Suprapubic skin (tissue), 4 donors: Measurements from ENCODE around the gene PDIK1L. TPM values are rescaled to one million over a fixed set of nuclear protein-coding genes. Genes with fewer than 3 reads are reported as not detected.

Experiments used
- DNase-seq, 2 donors: peaks; one replicate each; pipeline ENCODE4 v3.0.0-alpha.2; 2019; ENCODE audit warnings: low spot score in 2 of 2
- H3K27ac ChIP-seq: fragments of 200-600 bp; sonication (generic); one replicate; pipeline ENCODE4 v1.5.1; 2019
- H3K27me3 ChIP-seq: fragments of 200-600 bp; sonication (generic); one replicate; pipeline ENCODE4 v1.5.1; 2019
- H3K36me3 ChIP-seq: fragments of 200-600 bp; sonication (generic); one replicate; pipeline ENCODE4 v1.5.1; 2019
- H3K4me1 ChIP-seq: fragments of 200-600 bp; sonication (generic); one replicate; pipeline ENCODE4 v1.5.1; 2019
- H3K4me3 ChIP-seq: fragments of 200-600 bp; sonication (generic); one replicate; pipeline ENCODE4 v1.5.1; 2019; ENCODE audit warnings: mild to moderate bottlenecking
- H3K9me3 ChIP-seq: fragments of 200-600 bp; sonication (generic); one replicate; pipeline ENCODE4 v1.5.1; 2019
- EP300 ChIP-seq: sonication (generic); formaldehyde crosslinking; IDR thresholded peaks from one replicate; pipeline ENCODE4 v1.6.1; 2017; ENCODE audit warnings: antibody characterized with exemption
- POLR2A ChIP-seq, 2 donors: fragments of 450-650 bp; IDR thresholded peaks; one replicate each; pipeline ENCODE4 v1.6.1; 2017; ENCODE audit warnings: antibody characterized with exemption in 2 of 2, mild to moderate bottlenecking in 2 of 2, moderate library complexity in 2 of 2
- POLR2AphosphoS5 ChIP-seq, 3 donors: sonication (generic); formaldehyde crosslinking; IDR thresholded peaks; one replicate each; pipeline ENCODE4 v1.6.1; 2017; ENCODE audit warnings: antibody characterized with exemption in 3 of 3
- WGBS: methylation state at CpG from one replicate; pipeline ENCODE4 v1.1.5; 2018; 5-methylcytosine and 5-hydroxymethylcytosine counted together
- total RNA-seq, 4 donors: library from RNA; depleted of rRNA; stranded (reverse); fragments of >200 nt; gene quantifications; one replicate each; pipeline ENCODE4 v1.1.0, GENCODE V29; 2016
- TF ChIP-seq, protein P1 (sequence below), 2 donors: fragments of 200-600 bp in 1 of 2; fragments of 450-650 bp in 1 of 2; sonication (generic) in 1 of 2; IDR thresholded peaks; one replicate each; pipeline ENCODE4 v1.5.1; 2016 to 2019; ENCODE audit warnings: antibody characterized with exemption in 2 of 2, mild to moderate bottlenecking in 1 of 2, moderate library complexity in 1 of 2

PDIK1L gene
- total RNA-seq, 4 donors from 2014 or later, result 9.1 to 14.1 (median 10.0) TPM

DNA sequence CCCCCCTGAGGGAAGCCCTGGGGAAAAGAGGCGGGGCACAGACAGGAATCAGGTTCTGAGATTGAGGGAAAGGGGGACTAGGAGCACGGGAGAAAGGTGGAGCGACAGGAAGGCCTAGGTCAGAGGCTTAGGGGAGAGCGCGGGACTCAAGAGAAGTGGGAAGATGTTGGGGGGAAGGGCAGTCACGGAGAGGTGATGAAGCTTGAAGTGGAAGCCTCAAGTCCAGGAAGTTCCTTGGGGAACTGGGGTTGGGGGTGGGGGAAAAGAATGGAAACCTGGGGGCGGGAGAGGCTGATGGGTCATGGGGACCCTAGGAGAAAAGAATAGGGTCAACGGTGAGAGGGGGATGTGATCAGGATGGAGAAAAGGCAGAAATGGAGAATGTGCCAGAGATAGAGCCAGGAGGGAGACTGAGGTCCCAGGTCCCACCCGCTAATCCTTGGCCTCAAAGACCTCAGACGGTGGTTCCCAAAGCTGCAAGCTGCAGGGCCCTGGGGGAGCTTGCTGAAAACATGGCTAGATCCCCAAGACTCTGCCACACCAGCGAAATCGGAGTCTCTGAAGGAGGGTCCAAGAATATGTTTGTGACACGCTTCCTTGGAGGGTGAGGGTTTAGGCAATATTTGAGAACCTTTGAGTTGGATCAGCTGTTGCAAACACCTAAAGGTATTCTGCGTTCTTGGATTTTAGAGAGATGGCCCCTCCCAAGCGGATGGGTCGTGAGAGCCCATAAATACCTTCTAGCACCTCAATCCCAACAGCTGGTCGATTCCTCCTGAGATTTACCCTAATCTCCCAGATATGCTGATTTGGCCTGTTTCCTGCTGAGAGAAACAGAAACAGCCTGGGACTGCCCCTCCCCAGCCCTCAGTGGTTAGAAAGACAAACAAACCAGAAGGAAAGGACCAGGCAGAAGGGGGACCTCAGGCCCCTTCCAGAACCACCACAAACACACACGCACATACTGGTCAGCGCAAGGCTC is 53.5 kb downstream of the PDIK1L start:
- no peak overlapping the region for H3K27ac ChIP-seq
- 74% methylated on average over 19 of the region's 19 CpGs for WGBS
- no peaks in the 10 kb centered on the region for H3K36me3 ChIP-seq
- DNase-seq, result no peak
- H3K4me1 ChIP-seq, result peaks cover 34% of the 10 kb centered on the region
- peaks cover 8% of the 10 kb centered on the region for H3K27me3 ChIP-seq
- peak overlapping the region; percentile 57 for H3K4me3 ChIP-seq
- TF ChIP-seq, protein P1, sequence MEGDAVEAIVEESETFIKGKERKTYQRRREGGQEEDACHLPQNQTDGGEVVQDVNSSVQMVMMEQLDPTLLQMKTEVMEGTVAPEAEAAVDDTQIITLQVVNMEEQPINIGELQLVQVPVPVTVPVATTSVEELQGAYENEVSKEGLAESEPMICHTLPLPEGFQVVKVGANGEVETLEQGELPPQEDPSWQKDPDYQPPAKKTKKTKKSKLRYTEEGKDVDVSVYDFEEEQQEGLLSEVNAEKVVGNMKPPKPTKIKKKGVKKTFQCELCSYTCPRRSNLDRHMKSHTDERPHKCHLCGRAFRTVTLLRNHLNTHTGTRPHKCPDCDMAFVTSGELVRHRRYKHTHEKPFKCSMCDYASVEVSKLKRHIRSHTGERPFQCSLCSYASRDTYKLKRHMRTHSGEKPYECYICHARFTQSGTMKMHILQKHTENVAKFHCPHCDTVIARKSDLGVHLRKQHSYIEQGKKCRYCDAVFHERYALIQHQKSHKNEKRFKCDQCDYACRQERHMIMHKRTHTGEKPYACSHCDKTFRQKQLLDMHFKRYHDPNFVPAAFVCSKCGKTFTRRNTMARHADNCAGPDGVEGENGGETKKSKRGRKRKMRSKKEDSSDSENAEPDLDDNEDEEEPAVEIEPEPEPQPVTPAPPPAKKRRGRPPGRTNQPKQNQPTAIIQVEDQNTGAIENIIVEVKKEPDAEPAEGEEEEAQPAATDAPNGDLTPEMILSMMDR (IDR thresholded peaks at IDR 0.05), result no peak
- TF ChIP-seq POLR2A (IDR thresholded peaks at IDR 0.05), result no peak
- no peak for TF ChIP-seq POLR2AphosphoS5 (IDR thresholded peaks at IDR 0.05)
- no peak for TF ChIP-seq EP300
- H3K9me3 ChIP-seq, result no peaks in the 10 kb centered on the region

DNA sequence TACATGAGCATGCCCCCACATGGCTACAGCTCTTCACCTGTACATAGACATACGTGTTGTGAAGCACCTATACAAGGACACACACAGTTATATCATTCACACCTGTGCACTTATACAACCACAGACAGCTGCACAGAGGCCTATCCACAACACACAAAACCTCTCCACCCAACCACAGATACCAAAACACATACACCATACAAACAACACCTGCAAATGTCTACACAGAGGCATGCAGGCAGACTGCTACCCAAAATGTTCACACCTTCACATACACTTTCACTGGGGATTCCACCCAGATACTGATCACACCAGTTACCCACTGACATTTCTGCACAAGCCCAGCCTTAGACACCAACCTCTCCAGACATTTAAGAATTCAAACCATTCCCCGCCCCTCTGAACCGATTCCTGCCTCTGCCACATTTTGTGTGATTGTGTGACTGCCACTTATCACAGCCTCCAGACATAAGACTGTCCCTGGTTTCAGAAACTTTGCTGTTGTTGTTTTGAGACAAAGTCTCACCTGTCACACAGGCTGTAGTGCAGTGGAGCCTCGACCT is 55.2 kb downstream of the PDIK1L start:
- WGBS, result 77% methylated on average over 4 of the region's 4 CpGs
- no peak for DNase-seq
- H3K4me3 ChIP-seq, result no peak overlapping the region
- TF ChIP-seq POLR2A (IDR thresholded peaks at IDR 0.05) (no peak), POLR2AphosphoS5 (IDR thresholded peaks at IDR 0.05) (no peak), EP300 (no peak)
- TF ChIP-seq, protein P1 (IDR thresholded peaks at IDR 0.05), result no peak
- peaks cover 3% of the 10 kb centered on the region for H3K36me3 ChIP-seq
- peaks cover 36% of the 10 kb centered on the region for H3K4me1 ChIP-seq
- no peak overlapping the region for H3K27ac ChIP-seq
- peaks cover 4% of the 10 kb centered on the region for H3K27me3 ChIP-seq
- H3K9me3 ChIP-seq, result no peaks in the 10 kb centered on the region

DNA sequence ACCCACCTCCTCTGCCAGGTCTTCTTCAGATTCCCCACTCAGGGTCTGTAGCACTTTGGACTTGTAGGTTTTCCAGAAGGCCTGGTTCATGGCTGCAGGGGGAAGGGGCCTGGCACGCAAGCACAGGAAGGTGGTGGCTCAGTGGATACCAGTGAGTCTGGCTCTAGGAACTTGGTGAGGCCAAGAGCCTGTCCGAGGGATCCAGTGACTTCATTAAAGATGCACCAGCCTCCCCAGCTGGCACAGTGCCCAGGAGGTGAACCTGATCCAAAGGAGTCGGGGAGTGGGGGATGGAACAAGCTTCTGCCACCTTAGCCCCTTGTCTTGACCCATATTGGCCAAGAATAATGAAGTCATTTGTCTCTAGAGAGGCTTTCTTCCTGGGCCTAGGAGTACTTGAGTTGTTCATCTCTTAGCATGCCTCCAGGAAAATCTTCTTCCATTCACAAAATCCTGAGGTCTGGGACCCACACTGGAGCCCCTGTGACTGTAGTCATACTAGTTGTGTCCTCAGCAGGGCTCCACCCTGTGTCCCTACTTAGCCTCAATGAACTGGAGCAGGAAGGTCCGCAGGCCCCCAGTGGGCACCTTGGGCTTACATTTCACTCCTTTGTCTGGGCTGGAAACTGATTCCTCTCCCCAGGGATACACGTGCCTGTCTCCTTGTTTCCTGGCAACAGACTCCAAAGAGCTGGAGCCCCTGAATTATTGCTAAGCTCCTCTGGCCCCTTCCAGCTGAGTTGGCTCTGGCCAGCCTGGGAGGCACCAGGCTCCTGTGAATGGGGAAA is 57.0 kb downstream of the PDIK1L start, which contains the start of gene C1orf232:
C1orf232 (minus strand) TSS at position 554 of the 788 bp plus-strand sequence; CDS start at position 90, 464 bp downstream.
- peak within 1 kb of the TSS; percentile 90 for H3K4me3 ChIP-seq
- H3K36me3 ChIP-seq, result peaks cover 3% of the 10 kb centered on the region
- TF ChIP-seq POLR2A (IDR thresholded peaks at IDR 0.05) (no peak), EP300 (no peak), POLR2AphosphoS5 (IDR thresholded peaks at IDR 0.05) (no peak)
- TF ChIP-seq, protein P1 (IDR thresholded peaks at IDR 0.05), result no peak
- 73% methylated on average over 4 of the region's 5 CpGs for WGBS
- no peaks in the 10 kb centered on the region for H3K9me3 ChIP-seq
- H3K27ac ChIP-seq, result peak within 1 kb of the TSS; percentile 4
- H3K4me1 ChIP-seq, result peaks cover 29% of the 10 kb centered on the region
- no peak for DNase-seq
- H3K27me3 ChIP-seq, result no peaks in the 10 kb centered on the region

DNA sequence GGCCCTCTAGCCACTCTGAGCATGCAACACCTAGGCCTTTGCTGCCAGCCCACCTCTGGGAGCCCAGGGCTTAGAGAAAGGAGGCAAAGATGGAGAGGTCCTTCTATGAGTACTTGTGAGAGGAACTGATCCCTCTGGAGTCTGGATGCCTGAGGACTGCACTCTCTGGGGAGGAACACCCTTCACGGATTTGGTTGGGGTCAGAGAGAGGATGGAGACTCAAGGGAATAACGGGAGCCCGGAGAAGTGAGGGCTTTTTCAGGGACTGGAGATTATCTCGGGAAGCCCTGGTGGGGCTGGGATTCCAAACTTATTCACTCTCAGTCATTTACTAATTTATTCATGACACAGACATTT is 57.6 kb downstream of the PDIK1L start:
- Histone ChIP-seq H3K27me3 (no peaks in the 10 kb centered on the region), H3K9me3 (no peaks in the 10 kb centered on the region), H3K36me3 (peaks cover 3% of the 10 kb centered on the region), H3K4me3 (peak overlapping the region; percentile 90), H3K27ac (no peak overlapping the region), H3K4me1 (peaks cover 24% of the 10 kb centered on the region)
- DNase-seq, result no peak
- WGBS, result 49% methylated on average over 4 of the region's 4 CpGs
- TF ChIP-seq POLR2AphosphoS5 (IDR thresholded peaks at IDR 0.05) (no peak), POLR2A (IDR thresholded peaks at IDR 0.05) (no peak), EP300 (no peak)
- TF ChIP-seq, protein P1 (IDR thresholded peaks at IDR 0.05), result no peak
